ENCODE results near the gene TAF9. TPM values are rescaled to one million over a fixed set of nuclear protein-coding genes. Genes with fewer than 3 reads are reported as not detected.

The TAF9 gene
- total RNA-seq, 1 experiment from 2014 or later: 74.2 TPM

DNA sequence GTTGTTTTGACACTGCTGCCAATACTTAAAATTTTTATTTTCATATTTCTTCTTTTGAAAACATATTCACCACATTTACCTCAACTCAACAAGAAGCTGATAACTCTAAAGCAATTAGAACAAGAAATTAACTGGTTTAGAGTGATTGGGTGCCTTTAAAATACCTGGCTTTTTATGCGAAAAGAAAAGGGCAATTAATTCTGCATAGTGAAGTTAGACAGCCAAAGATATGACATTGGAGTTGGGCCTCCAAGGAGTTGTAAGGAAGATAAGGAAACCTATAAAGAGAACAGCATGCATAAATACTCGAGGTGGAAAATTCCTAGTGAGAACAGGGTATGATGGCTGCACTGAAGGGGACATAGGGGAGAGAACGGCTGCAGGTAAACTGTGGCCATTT lies 9.6 kb downstream of the TAF9 start:
- no TSS peak for BruUV-seq (replicated peaks)
- Mint-ChIP-seq H3K27ac (ENCODE audit: unreplicated experiment) (no peak overlapping the region), H3K27me3 (ENCODE audit: unreplicated experiment) (no peaks in the 10 kb centered on the region), H3K9me3 (ENCODE audit: low read depth, unreplicated experiment) (no peaks in the 10 kb centered on the region), H3K36me3 (ENCODE audit: insufficient read depth, unreplicated experiment) (peaks cover 36% of the 10 kb centered on the region), H3K4me3 (ENCODE audit: low read depth, unreplicated experiment) (no peak overlapping the region), H3K4me1 (ENCODE audit: low read depth, unreplicated experiment) (no peaks in the 10 kb centered on the region)
- CTCF ChIA-PET: interaction anchor here (0.5 kb wide), 1 partner anchor 46 kb away, joined by 4 read pairs; no protein-coding TSS in a partner anchor
- intact Hi-C loops (cut with micrococcal nuclease; ENCODE audit: unreplicated experiment): no loop called here
- DNase-seq: no peak
- TF ChIP-seq, protein P1, sequence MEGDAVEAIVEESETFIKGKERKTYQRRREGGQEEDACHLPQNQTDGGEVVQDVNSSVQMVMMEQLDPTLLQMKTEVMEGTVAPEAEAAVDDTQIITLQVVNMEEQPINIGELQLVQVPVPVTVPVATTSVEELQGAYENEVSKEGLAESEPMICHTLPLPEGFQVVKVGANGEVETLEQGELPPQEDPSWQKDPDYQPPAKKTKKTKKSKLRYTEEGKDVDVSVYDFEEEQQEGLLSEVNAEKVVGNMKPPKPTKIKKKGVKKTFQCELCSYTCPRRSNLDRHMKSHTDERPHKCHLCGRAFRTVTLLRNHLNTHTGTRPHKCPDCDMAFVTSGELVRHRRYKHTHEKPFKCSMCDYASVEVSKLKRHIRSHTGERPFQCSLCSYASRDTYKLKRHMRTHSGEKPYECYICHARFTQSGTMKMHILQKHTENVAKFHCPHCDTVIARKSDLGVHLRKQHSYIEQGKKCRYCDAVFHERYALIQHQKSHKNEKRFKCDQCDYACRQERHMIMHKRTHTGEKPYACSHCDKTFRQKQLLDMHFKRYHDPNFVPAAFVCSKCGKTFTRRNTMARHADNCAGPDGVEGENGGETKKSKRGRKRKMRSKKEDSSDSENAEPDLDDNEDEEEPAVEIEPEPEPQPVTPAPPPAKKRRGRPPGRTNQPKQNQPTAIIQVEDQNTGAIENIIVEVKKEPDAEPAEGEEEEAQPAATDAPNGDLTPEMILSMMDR (IDR thresholded peaks at IDR 0.05; ENCODE audit: unreplicated experiment): no peak

DNA sequence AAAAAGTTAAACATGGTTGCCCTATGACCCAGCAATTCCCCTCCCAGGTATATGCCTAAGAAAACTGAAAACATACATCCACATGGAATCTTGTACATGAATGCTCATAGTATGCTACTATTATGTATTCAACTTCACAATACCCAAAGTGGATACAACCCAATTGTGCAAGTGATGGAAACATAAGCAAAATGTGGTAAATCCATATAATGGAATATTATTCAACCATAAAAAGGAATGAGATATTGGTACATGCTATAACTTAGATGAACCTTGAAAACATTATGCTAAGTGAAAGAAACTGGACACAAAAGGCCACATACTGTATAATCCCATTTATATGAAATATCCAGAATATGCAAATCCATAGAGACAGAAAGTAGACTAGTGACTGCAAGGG lies 18.7 kb downstream of the TAF9 start:
- intact Hi-C loops (cut with micrococcal nuclease; ENCODE audit: unreplicated experiment): no loop called here
- CTCF ChIA-PET: no interaction called here

DNA sequence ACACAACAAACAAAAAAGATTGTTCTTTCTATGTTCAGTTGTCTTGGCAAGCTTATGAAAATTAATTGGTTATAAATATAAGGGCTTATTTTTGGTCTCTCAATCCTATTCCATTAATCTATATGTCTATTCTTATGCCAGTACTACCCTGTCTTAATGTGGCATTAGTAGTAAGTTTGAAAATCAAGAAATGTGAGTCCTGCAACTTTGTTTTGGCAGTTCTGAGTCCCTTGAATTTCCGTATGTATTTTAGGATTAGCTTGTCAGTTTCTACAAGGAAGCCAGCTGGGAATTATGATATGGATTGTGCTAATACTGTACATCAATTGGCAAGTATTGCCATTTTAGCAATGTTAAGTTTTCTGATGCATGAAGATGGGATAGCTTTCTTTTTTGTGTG lies 26.2 kb downstream of the TAF9 start:
- no peaks in the 10 kb centered on the region for H3K36me3 Mint-ChIP-seq (ENCODE audit: insufficient read depth, unreplicated experiment)
- BruUV-seq (replicated peaks): no TSS peak
- DNase-seq: no peak
- no peaks in the 10 kb centered on the region for H3K9me3 Mint-ChIP-seq (ENCODE audit: low read depth, unreplicated experiment)
- TF ChIP-seq, protein P1 (IDR thresholded peaks at IDR 0.05; ENCODE audit: unreplicated experiment): no peak
- no peak overlapping the region for H3K4me3 Mint-ChIP-seq (ENCODE audit: low read depth, unreplicated experiment)
- no peaks in the 10 kb centered on the region for H3K4me1 Mint-ChIP-seq (ENCODE audit: low read depth, unreplicated experiment)
- CTCF ChIA-PET: interaction anchor here (0.6 kb wide), 1 partner anchor 8 kb away, joined by 3 read pairs; no protein-coding TSS in a partner anchor
- no peak overlapping the region for H3K27ac Mint-ChIP-seq (ENCODE audit: unreplicated experiment)
- intact Hi-C loops (cut with micrococcal nuclease; ENCODE audit: unreplicated experiment): no loop called here
- no peaks in the 10 kb centered on the region for H3K27me3 Mint-ChIP-seq (ENCODE audit: unreplicated experiment)

More for the DNA sequence above, 18.7 kb downstream of the TAF9 start:
- H3K27ac Mint-ChIP-seq (ENCODE audit: unreplicated experiment): no peak overlapping the region
- DNase-seq: no peak
- H3K36me3 Mint-ChIP-seq (ENCODE audit: insufficient read depth, unreplicated experiment): peaks cover 15% of the 10 kb centered on the region
- TF ChIP-seq, protein P1 (IDR thresholded peaks at IDR 0.05; ENCODE audit: unreplicated experiment): no peak
- no TSS peak for BruUV-seq (replicated peaks)
- no peaks in the 10 kb centered on the region for H3K27me3 Mint-ChIP-seq (ENCODE audit: unreplicated experiment)
- no peak overlapping the region for H3K4me3 Mint-ChIP-seq (ENCODE audit: low read depth, unreplicated experiment)
- no peaks in the 10 kb centered on the region for H3K4me1 Mint-ChIP-seq (ENCODE audit: low read depth, unreplicated experiment)
- H3K9me3 Mint-ChIP-seq (ENCODE audit: low read depth, unreplicated experiment): no peaks in the 10 kb centered on the region

DNA sequence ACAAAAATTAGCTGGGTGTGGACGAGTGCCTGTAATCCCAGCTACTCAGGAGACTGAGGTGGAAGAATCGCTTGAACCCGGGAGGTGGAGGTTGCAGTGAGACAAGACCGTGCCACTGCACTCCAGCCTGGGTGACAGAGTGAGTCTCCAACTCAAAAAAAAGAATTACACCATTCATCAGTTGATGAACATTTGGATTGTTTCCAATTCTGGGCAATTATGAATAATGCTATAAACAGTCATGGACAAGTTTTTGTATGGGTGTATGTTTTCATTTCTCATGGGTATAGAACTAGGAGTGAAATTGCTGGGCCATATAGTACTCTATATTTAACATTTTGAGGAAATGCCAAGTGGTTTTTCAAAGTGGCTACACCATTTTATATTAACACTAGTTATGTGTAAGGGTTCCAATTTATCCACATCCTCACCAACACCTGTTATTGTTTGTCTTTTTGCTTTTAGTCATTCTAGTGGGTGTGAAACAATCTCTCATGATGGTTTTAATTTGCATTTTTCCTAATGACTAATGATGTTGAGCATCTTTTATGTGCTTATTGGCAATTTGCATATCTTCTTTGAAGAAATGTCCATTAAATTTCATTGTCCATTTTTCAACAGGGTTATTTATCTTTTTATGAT lies 27.7 kb downstream of the TAF9 start:
- BruUV-seq (replicated peaks): no TSS peak
- Mint-ChIP-seq H3K36me3 (ENCODE audit: insufficient read depth, unreplicated experiment) (no peaks in the 10 kb centered on the region), H3K4me1 (ENCODE audit: low read depth, unreplicated experiment) (no peaks in the 10 kb centered on the region), H3K4me3 (ENCODE audit: low read depth, unreplicated experiment) (no peak overlapping the region), H3K27me3 (ENCODE audit: unreplicated experiment) (no peaks in the 10 kb centered on the region), H3K9me3 (ENCODE audit: low read depth, unreplicated experiment) (no peaks in the 10 kb centered on the region), H3K27ac (ENCODE audit: unreplicated experiment) (no peak overlapping the region)
- intact Hi-C loops (cut with micrococcal nuclease; ENCODE audit: unreplicated experiment): no loop called here
- no peak for DNase-seq
- CTCF ChIA-PET: interaction anchor here (0.6 kb wide), 1 partner anchor 184 kb away, joined by 3 read pairs; no protein-coding TSS in a partner anchor
- TF ChIP-seq, protein P1 (IDR thresholded peaks at IDR 0.05; ENCODE audit: unreplicated experiment): no peak
